Adrenal gland (tissue), 12 donors: Measurements from ENCODE around the gene AQP12B. TPM values are rescaled to one million over a fixed set of nuclear protein-coding genes. Genes with fewer than 3 reads are reported as not detected.
A peak's percentile ranks its signal among the peaks of the same experiment; 100 is the strongest.

Source experiments
- DNase-seq, 7 donors: peaks; one replicate each; pipeline ENCODE4 v3.0.0-alpha.2; 2019 to 2020
- H3K27ac ChIP-seq, 5 donors: fragments of 200-600 bp; sonication (generic) in 4 of 5; 1 replicate in 3 of 5; 2 replicates in 2 of 5; pipeline versions ENCODE4 v1.5.1 to v1.8.0; 2016 to 2020; ENCODE audit warnings: mild to moderate bottlenecking in 1 of 5
- H3K27me3 ChIP-seq: fragments of 200-600 bp; 2 replicates; pipeline ENCODE4 v1.8.0; 2021
- H3K36me3 ChIP-seq, 2 donors: fragments of 200-600 bp; replicated peaks in 1 of 2; 1 replicate in 1 of 2; 2 replicates in 1 of 2; pipeline versions ENCODE4 v1.5.1 to v1.8.0; 2018 to 2022
- H3K4me1 ChIP-seq, 2 donors: fragments of 200-600 bp; replicated peaks in 1 of 2; 1 replicate in 1 of 2; 2 replicates in 1 of 2; pipeline versions ENCODE4 v1.5.1 to v1.8.0; 2018 to 2021
- H3K4me3 ChIP-seq, 4 donors: fragments of 200-600 bp; sonication (generic) in 3 of 4; one replicate each; pipeline ENCODE4 v1.5.1; 2016 to 2018
- H3K9me3 ChIP-seq, 3 donors: fragments of 200-600 bp; sonication (generic) in 1 of 3; replicated peaks in 1 of 3; 1 replicate in 2 of 3; 2 replicates in 1 of 3; pipeline versions ENCODE4 v1.5.1 to v1.8.0; 2016 to 2021
- CTCF ChIP-seq, 6 experiments: fragments of 450-650 bp in 4 of 6; fragments of 200-600 bp in 2 of 6; sonication (generic) in 1 of 6; IDR thresholded peaks; 1 replicate in 5 of 6; 2 replicates in 1 of 6; pipeline versions ENCODE4 v1.5.1 to v1.8.0; 2016 to 2021; ENCODE audit warnings: antibody characterized with exemption in 6 of 6, mild to moderate bottlenecking in 2 of 6, moderate library complexity in 1 of 6
- POLR2A ChIP-seq, 2 donors: fragments of 450-650 bp; IDR thresholded peaks; one replicate each; pipeline ENCODE4 v1.6.1; 2017; ENCODE audit warnings: antibody characterized with exemption in 2 of 2, mild to moderate bottlenecking in 2 of 2, moderate library complexity in 1 of 2
- WGBS, 4 donors: extraction: QIAGEN DNeasy Blood & Tissue Kit in 2 of 4; methylation state at CpG; one replicate each; pipeline versions ENCODE4 v1.1.5 to v1.1.7; 2013 to 2017; 5-methylcytosine and 5-hydroxymethylcytosine counted together
- intact Hi-C, 2 donors: fragments of 100-400 bp; cut with DNase I; formaldehyde crosslinking; loops; one replicate each; pipeline versions ENCODE4 v1.14.1 to v1.15.0; 2022 to 2023
- polyA plus RNA-seq, 3 donors: library from polyadenylated mRNA; stranded (reverse); fragments of 200-250 nt in 2 of 3; fragments of 350-450 nt in 1 of 3; fragmentation: Illumina TruSeq in 1 of 3; extraction: RNeasy Lipid Tissue Mini Kit (QIAGEN cat#74804) in 1 of 3; gene quantifications; one replicate each; pipeline ENCODE4 v1.2.3, GENCODE V29; 2013 to 2014
- total RNA-seq, 9 donors: library from RNA; depleted of rRNA in 4 of 9; stranded (reverse); fragments of >200 nt in 4 of 9; fragments of 120-200 nt in 1 of 9; fragmentation: NEBNext Ultra II Directional in 1 of 9; extraction: Animal tissue kit (Norgen Biotek cat#: 25700) in 1 of 9; gene quantifications; one replicate each; pipeline versions ENCODE4 v1.1.0 to v1.2.4, GENCODE V29; 2013 to 2023
- donor health status: healthy with polysubstance abuse.
- donor health status: Bipolar disorder and iron deficiency.
- donor health status: DM: yes; HTN: yes; CAD: no.
- donor health status: DM: no; HTN: no; CAD: no.
- donor health status: DM: no; HTN: no; CAD: no.
- donor health status: DM: yes; HTN: yes; CAD: no.

The AQP12B gene
- total and polyA plus RNA-seq, 12 donors, result 0.07 to 0.48 TPM; not detected in 10

DNA sequence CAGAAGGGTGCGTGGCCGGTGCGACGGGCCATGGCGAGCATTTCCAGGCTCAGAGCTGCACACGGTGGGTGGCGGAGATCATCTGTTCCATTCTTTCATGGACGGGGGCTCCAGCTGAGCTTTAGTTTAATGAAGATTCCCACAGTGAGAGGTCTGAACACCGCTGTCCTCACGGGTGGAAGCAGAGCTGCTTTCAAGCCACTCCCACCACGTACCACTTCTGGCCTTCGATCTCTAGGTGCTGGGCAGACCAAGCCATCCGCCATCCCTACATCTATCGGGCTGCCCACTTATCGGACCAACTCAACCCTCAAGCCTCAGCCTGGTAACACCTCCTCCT is 38.9 kb downstream of the AQP12B start:
- peaks cover 5% of the 10 kb centered on the region for H3K27me3 ChIP-seq
- H3K36me3 ChIP-seq, result no peaks in the 10 kb centered on the region
- TF ChIP-seq CTCF (IDR thresholded peaks at IDR 0.05) (no peak), POLR2A (IDR thresholded peaks at IDR 0.05) (no peak)
- no peaks in the 10 kb centered on the region for H3K9me3 ChIP-seq
- no peak overlapping the region for H3K4me3 ChIP-seq
- DNase-seq, result peak in 1 of 7 donors; percentile 14
- intact Hi-C loops, result no loop called here
- H3K4me1 ChIP-seq, result no peaks in the 10 kb centered on the region
- H3K27ac ChIP-seq, result no peak overlapping the region
- 83 to 89% (median 86%) methylated on average over 14 to 15 of the region's 15 CpGs for WGBS, 4 donors

GRCh38 chr2:240643093-240643810 is 39.4 kb downstream of the AQP12B start:
- WGBS, 4 donors, result 71 to 80% (median 74%) methylated on average over 11 to 13 of the region's 13 CpGs
- peak in 3 of 7 donors; percentile 5 to 20 (median 11) for DNase-seq
- H3K27me3 ChIP-seq, result peaks cover 5% of the 10 kb centered on the region

GRCh38 chr2:240642806-240643092 is 39.9 kb downstream of the AQP12B start:
- no peak overlapping the region for H3K27ac ChIP-seq
- WGBS, 4 donors, result 82 to 93% methylated on average over 11 of the region's 11 CpGs; no CpG with 5 or more reads in 2 of the 4 donors
- H3K36me3 ChIP-seq, result no peaks in the 10 kb centered on the region
- no peak for DNase-seq
- H3K4me1 ChIP-seq, result no peaks in the 10 kb centered on the region
- TF ChIP-seq POLR2A (IDR thresholded peaks at IDR 0.05), result no peak
- no peak for TF ChIP-seq CTCF (IDR thresholded peaks at IDR 0.05)
- H3K9me3 ChIP-seq, result no peaks in the 10 kb centered on the region
- no peak overlapping the region for H3K4me3 ChIP-seq
- peaks cover 5% of the 10 kb centered on the region for H3K27me3 ChIP-seq
- intact Hi-C loops, result no loop called here

More at GRCh38 chr2:240643093-240643810, 39.4 kb downstream of the AQP12B start:
- Histone ChIP-seq H3K36me3 (no peaks in the 10 kb centered on the region), H3K4me3 (no peak overlapping the region), H3K9me3 (no peaks in the 10 kb centered on the region), H3K27ac (no peak overlapping the region), H3K4me1 (no peaks in the 10 kb centered on the region)
- intact Hi-C loops, result no loop called here
- TF ChIP-seq POLR2A (IDR thresholded peaks at IDR 0.05) (no peak), CTCF (IDR thresholded peaks at IDR 0.05) (no peak)

GRCh38 chr2:240642061-240642805 is 40.5 kb downstream of the AQP12B start:
- Histone ChIP-seq H3K27me3 (peaks cover 5% of the 10 kb centered on the region), H3K4me3 (no peak overlapping the region), H3K27ac (no peak overlapping the region), H3K36me3 (no peaks in the 10 kb centered on the region), H3K4me1 (no peaks in the 10 kb centered on the region), H3K9me3 (no peaks in the 10 kb centered on the region)
- intact Hi-C loops, result no loop called here
- 66 to 85% (median 78%) methylated on average over 5 to 36 of the region's 36 CpGs for WGBS, 4 donors
- peak in 2 of 7 donors; percentile 3 to 28 for DNase-seq
- TF ChIP-seq CTCF (IDR thresholded peaks at IDR 0.05) (no peak), POLR2A (IDR thresholded peaks at IDR 0.05) (no peak)
